Upper lobe of right lung (tissue), 1 donor: ENCODE results near the gene TRPC4. TPM values are rescaled to one million over a fixed set of nuclear protein-coding genes. Genes with fewer than 3 reads are reported as not detected.

Experiments used
- ATAC-seq: fragments of 200-7000 bp; cut with Tn5 transposase; one replicate; pipeline ENCODE4 v1.9.1; 2020; ENCODE audit warnings: mild to moderate bottlenecking, moderate library complexity
- DNase-seq: peaks from one replicate; pipeline ENCODE4 v3.0.0-alpha.2; 2020
- H3K27ac ChIP-seq: fragments of 200-600 bp; one replicate; pipeline ENCODE4 v1.8.0; 2022
- H3K27me3 ChIP-seq: fragments of 200-600 bp; one replicate; pipeline ENCODE4 v1.8.0; 2022; ENCODE audit warnings: mild to moderate bottlenecking
- H3K36me3 ChIP-seq: fragments of 200-600 bp; one replicate; pipeline ENCODE4 v1.8.0; 2022
- H3K4me1 ChIP-seq: fragments of 200-600 bp; one replicate; pipeline ENCODE4 v1.8.0; 2022
- H3K4me3 ChIP-seq: fragments of 200-600 bp; one replicate; pipeline ENCODE4 v1.8.0; 2022; ENCODE audit warnings: mild to moderate bottlenecking
- H3K9me3 ChIP-seq: fragments of 200-600 bp; one replicate; pipeline ENCODE4 v1.8.0; 2022
- CTCF ChIP-seq: fragments of 200-600 bp; IDR thresholded peaks from one replicate; pipeline ENCODE4 v1.8.0; 2022; ENCODE audit warnings: antibody characterized with exemption
- intact Hi-C: fragments of 100-400 bp; cut with DNase I; formaldehyde crosslinking; loops from one replicate; pipeline ENCODE4 v1.11.0; 2022
- total RNA-seq: library from RNA; stranded (reverse); fragmentation: NEBNext Ultra II Directional; extraction: Animal tissue kit (Norgen Biotek cat#: 25700); gene quantifications from one replicate; pipeline ENCODE4 v1.2.1, GENCODE V29; 2021
- donor health status: DM: no; HTN: yes; CAD: no; lungs with severe emphysema.

The TRPC4 gene
- total RNA-seq, 1 donor from 2014 or later = 1.6 TPM

- H3K4me3 ChIP-seq = peak overlapping the region; percentile 51
- H3K9me3 ChIP-seq = no peaks in the 10 kb centered on the region
- DNase-seq = no peak
- no peak for TF ChIP-seq CTCF
- no peaks in the 10 kb centered on the region for H3K36me3 ChIP-seq
- intact Hi-C loops = no loop called here
- H3K27ac ChIP-seq = no peak overlapping the region
- H3K4me1 ChIP-seq = peaks cover 5% of the 10 kb centered on the region
- peaks cover 33% of the 10 kb centered on the region for H3K27me3 ChIP-seq
- ATAC-seq = no peak
Measured at GRCh38 chr13:37870489-37870845, 895 bp upstream of the TRPC4 start.

GRCh38 chr13:37869506-37869755 is 141 bp downstream of the TRPC4 start:
- H3K27me3 ChIP-seq = peaks cover 33% of the 10 kb centered on the region
- peak; percentile 13 for ATAC-seq
- peak overlapping the region; percentile 51 for H3K4me3 ChIP-seq
- peak overlapping the region; percentile 34 for H3K27ac ChIP-seq
- no peak for DNase-seq
- H3K4me1 ChIP-seq = peaks cover 5% of the 10 kb centered on the region
- H3K9me3 ChIP-seq = no peaks in the 10 kb centered on the region
- H3K36me3 ChIP-seq = no peaks in the 10 kb centered on the region
- TF ChIP-seq CTCF = no peak
- intact Hi-C loops = no loop called here

- peaks cover 33% of the 10 kb centered on the region for H3K27me3 ChIP-seq
- ATAC-seq (no peak), DNase-seq (no peak)
- H3K36me3 ChIP-seq = no peaks in the 10 kb centered on the region
- H3K27ac ChIP-seq = peak overlapping the region; percentile 34
- H3K4me1 ChIP-seq = peaks cover 5% of the 10 kb centered on the region
- intact Hi-C loops = no loop called here
- no peak for TF ChIP-seq CTCF
- peak overlapping the region; percentile 51 for H3K4me3 ChIP-seq
- no peaks in the 10 kb centered on the region for H3K9me3 ChIP-seq
Measured at GRCh38 chr13:37868691-37869505, 674 bp downstream of the TRPC4 start.

GRCh38 chr13:37863708-37864107 is 5.9 kb downstream of the TRPC4 start:
- DNase-seq (no peak), ATAC-seq (no peak)
- Histone ChIP-seq H3K27ac (no peak overlapping the region), H3K36me3 (no peaks in the 10 kb centered on the region), H3K4me1 (no peaks in the 10 kb centered on the region), H3K9me3 (no peaks in the 10 kb centered on the region), H3K27me3 (peaks cover 5% of the 10 kb centered on the region), H3K4me3 (no peak overlapping the region)
- no peak for TF ChIP-seq CTCF
- intact Hi-C loops = no loop called here

GRCh38 chr13:37835392-37835791 is 34.2 kb downstream of the TRPC4 start:
- intact Hi-C loops = no loop called here
- ATAC-seq (no peak), DNase-seq (no peak)
- TF ChIP-seq CTCF = no peak
- no peak overlapping the region for H3K27ac ChIP-seq
- no peaks in the 10 kb centered on the region for H3K36me3 ChIP-seq
- H3K27me3 ChIP-seq = no peaks in the 10 kb centered on the region
- H3K4me1 ChIP-seq = no peaks in the 10 kb centered on the region
- no peak overlapping the region for H3K4me3 ChIP-seq
- H3K9me3 ChIP-seq = no peaks in the 10 kb centered on the region

GRCh38 chr13:37833411-37833810 is 36.2 kb downstream of the TRPC4 start:
- no peaks in the 10 kb centered on the region for H3K9me3 ChIP-seq
- no peaks in the 10 kb centered on the region for H3K36me3 ChIP-seq
- no peak for DNase-seq
- intact Hi-C loops = no loop called here
- no peak overlapping the region for H3K27ac ChIP-seq
- H3K4me1 ChIP-seq = no peaks in the 10 kb centered on the region
- no peak overlapping the region for H3K4me3 ChIP-seq
- TF ChIP-seq CTCF = no peak
- no peak for ATAC-seq
- no peaks in the 10 kb centered on the region for H3K27me3 ChIP-seq
